ENCODE measurements around the gene CTXN2. TPM values are rescaled to one million over a fixed set of nuclear protein-coding genes. Genes with fewer than 3 reads are reported as not detected.

The CTXN2 gene
- total and polyA plus RNA-seq, 2 of the 13 experiments (the other 11 are each of a cell fraction or from before 2014, with no cell fraction given) = not detected

DNA sequence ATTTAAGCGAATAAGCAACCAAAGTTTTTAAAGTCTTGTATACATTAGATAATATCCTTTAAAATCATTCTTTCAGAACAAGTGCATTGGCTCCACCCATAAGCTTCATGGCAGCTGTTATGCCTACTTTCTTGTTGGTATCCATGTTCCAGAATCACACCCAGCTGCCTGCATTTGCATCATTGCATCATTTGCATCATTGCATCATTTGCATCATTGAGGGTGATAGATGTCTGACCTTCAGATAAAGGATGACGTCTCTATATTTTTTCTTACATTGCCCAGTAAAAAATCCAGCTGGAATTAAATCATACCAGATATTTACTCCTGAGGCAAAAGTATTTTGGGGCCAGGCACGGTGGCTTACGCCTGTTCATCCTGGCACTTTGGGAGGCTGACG lies 56.9 kb downstream of the CTXN2 start:
- no peaks in the 10 kb centered on the region for H3K9me3 ChIP-seq (ENCODE audit: low read length)
- H2AFZ ChIP-seq (ENCODE audit: low read length) = no peak overlapping the region
- FAIRE-seq = no peak
- no peak for DNase-seq (ENCODE audit: low spot score)
- in situ Hi-C loops (cut with HindIII; ENCODE audit: extremely low pct_ligation_motif_present, low pct_unique_long_range_greater_than_20kb) = no loop called here
- no peaks in the 10 kb centered on the region for H3K4me1 ChIP-seq (ENCODE audit: insufficient read depth, low read length)
- 0 out of 5 replicates have a peak, but pooled peaks cover 0 to 1% of the 10 kb centered on the region in 2 experiments for H3K27me3 ChIP-seq (ENCODE audit: control insufficient read depth in 1 of 2, insufficient read depth in 2 of 2, low read length in 2 of 2)
- H3K9ac ChIP-seq (ENCODE audit: insufficient read depth, low read depth, low read length) = no peak overlapping the region
- H3K4me3 ChIP-seq (replicated peaks in 1 of 3; ENCODE audit: insufficient read depth in 1 of 3, low read depth in 2 of 3, low read length in 3 of 3) = no peak overlapping the region
- H3K79me2 ChIP-seq (ENCODE audit: insufficient read depth, low read length) = no peaks in the 10 kb centered on the region
- ChIA-PET CTCF (ENCODE audit: low intra/inter-chr PET ratio, low total read pairs) (no interaction called here), POLR2A (no interaction called here)
- H4K20me1 ChIP-seq (ENCODE audit: insufficient read depth, low read length) = no peaks in the 10 kb centered on the region
- BruUV-seq (replicated peaks) = no TSS peak
- H3K4me2 ChIP-seq (ENCODE audit: low read depth, low read length) = no peak overlapping the region
- intact Hi-C loops (cut with micrococcal nuclease; ENCODE audit: unreplicated experiment) = no loop called here
- WGBS (ENCODE audit: low lambda C conversion rate) = 27% methylated on average over 4 of the region's 5 CpGs
- no peak for ATAC-seq
- H3K36me3 ChIP-seq (replicated peaks in 1 of 2; ENCODE audit: control insufficient read depth in 1 of 2, insufficient read depth in 2 of 2, low read length in 2 of 2) = no peaks in the 10 kb centered on the region
- TF ChIP-seq, protein P1, sequence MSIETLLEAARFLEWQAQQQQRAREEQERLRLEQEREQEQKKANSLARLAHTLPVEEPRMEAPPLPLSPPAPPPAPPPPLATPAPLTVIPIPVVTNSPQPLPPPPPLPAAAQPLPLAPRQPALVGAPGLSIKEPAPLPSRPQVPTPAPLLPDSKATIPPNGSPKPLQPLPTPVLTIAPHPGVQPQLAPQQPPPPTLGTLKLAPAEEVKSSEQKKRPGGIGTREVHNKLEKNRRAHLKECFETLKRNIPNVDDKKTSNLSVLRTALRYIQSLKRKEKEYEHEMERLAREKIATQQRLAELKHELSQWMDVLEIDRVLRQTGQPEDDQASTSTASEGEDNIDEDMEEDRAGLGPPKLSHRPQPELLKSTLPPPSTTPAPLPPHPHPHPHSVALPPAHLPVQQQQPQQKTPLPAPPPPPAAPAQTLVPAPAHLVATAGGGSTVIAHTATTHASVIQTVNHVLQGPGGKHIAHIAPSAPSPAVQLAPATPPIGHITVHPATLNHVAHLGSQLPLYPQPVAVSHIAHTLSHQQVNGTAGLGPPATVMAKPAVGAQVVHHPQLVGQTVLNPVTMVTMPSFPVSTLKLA (IDR thresholded peaks at IDR 0.05) = no peak
- TF ChIP-seq KDM2A (CRISPR knock-in tag; IDR thresholded peaks at IDR 0.05; ENCODE audit: borderline replicate concordance, low read depth) = no peak
- peak; percentile 34; the same call in 1 of the 2 replicates for TF ChIP-seq ATF7 (IDR thresholded peaks at IDR 0.05)
- no peak for TF ChIP-seq ATF7 (CRISPR knock-in tag; IDR thresholded peaks at IDR 0.05)
- H3K27ac ChIP-seq (ENCODE audit: extremely low read length, insufficient read depth, low read length) = no peak overlapping the region

DNA sequence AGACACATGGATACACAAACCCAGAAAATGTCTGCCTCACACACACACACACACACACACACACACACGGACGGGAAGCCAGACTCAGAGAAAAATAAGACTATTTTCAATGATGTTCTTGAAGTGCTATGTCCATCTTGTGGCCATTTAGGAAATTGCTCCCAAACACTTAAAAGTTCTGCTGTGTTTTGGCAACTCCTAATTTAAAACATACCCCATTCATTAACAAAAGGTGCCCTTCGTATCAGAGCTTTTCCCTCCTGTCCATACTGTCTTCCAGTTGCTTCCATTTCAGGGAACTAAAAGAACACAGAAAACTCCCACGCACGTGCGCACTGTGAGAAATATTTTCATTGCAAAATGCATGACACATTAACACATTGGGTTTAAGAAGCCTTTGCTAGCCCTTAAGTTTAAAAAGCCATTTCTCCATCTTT lies 59.2 kb downstream of the CTXN2 start:
- BruUV-seq (replicated peaks) = no TSS peak
- no peak overlapping the region for H2AFZ ChIP-seq (ENCODE audit: low read length)
- ChIA-PET CTCF (ENCODE audit: low intra/inter-chr PET ratio, low total read pairs) (interaction anchor here (0.7 to 1.0 kb wide), 3 partner anchors 137 to 1055 kb away, joined by 3 to 5 read pairs (median 4); no protein-coding TSS in a partner anchor), POLR2A (no interaction called here)
- H3K4me3 ChIP-seq (replicated peaks in 1 of 3; ENCODE audit: insufficient read depth in 1 of 3, low read depth in 2 of 3, low read length in 3 of 3) = no peak overlapping the region
- no peaks in the 10 kb centered on the region for H4K20me1 ChIP-seq (ENCODE audit: insufficient read depth, low read length)
- FAIRE-seq (peak; percentile 78), DNase-seq (ENCODE audit: low spot score) (peak; percentile 25), ATAC-seq (peak; percentile 40; the same call in 1 of the 3 replicates)
- in situ Hi-C loops (cut with HindIII; ENCODE audit: extremely low pct_ligation_motif_present, low pct_unique_long_range_greater_than_20kb) (no loop called here), intact Hi-C loops (cut with micrococcal nuclease; ENCODE audit: unreplicated experiment) (loop anchor here (1.0 to 10.0 kb wide), 2 partner anchors 138 to 1946 kb away; no protein-coding TSS in a partner anchor)
- H3K9me3 ChIP-seq (ENCODE audit: low read length) = no peaks in the 10 kb centered on the region
- H3K4me2 ChIP-seq (ENCODE audit: low read depth, low read length) = no peak overlapping the region
- no peaks in the 10 kb centered on the region for H3K36me3 ChIP-seq (replicated peaks in 1 of 2; ENCODE audit: control insufficient read depth in 1 of 2, insufficient read depth in 2 of 2, low read length in 2 of 2)
- no peak overlapping the region for H3K27ac ChIP-seq (ENCODE audit: extremely low read length, insufficient read depth, low read length)
- no peaks in the 10 kb centered on the region for H3K4me1 ChIP-seq (ENCODE audit: insufficient read depth, low read length)
- no peaks in the 10 kb centered on the region for H3K79me2 ChIP-seq (ENCODE audit: insufficient read depth, low read length)
- WGBS (ENCODE audit: low lambda C conversion rate) = 33% methylated on average over 6 of the region's 6 CpGs
- 0 out of 5 replicates have a peak, but pooled peaks cover 0 to 1% of the 10 kb centered on the region in 2 experiments for H3K27me3 ChIP-seq (ENCODE audit: control insufficient read depth in 1 of 2, insufficient read depth in 2 of 2, low read length in 2 of 2)
- peak; percentile 51 for TF ChIP-seq STAG1 (CRISPR knock-in tag; IDR thresholded peaks at IDR 0.05)
- no peak for TF ChIP-seq MAF1 (CRISPR knock-in tag; IDR thresholded peaks at IDR 0.05; ENCODE audit: borderline replicate concordance)
- TF ChIP-seq SMC3 (IDR thresholded peaks at IDR 0.05; ENCODE audit: low read length) = peak; percentile 56; the same call in 1 of the 2 replicates
- TF ChIP-seq, protein P2, sequence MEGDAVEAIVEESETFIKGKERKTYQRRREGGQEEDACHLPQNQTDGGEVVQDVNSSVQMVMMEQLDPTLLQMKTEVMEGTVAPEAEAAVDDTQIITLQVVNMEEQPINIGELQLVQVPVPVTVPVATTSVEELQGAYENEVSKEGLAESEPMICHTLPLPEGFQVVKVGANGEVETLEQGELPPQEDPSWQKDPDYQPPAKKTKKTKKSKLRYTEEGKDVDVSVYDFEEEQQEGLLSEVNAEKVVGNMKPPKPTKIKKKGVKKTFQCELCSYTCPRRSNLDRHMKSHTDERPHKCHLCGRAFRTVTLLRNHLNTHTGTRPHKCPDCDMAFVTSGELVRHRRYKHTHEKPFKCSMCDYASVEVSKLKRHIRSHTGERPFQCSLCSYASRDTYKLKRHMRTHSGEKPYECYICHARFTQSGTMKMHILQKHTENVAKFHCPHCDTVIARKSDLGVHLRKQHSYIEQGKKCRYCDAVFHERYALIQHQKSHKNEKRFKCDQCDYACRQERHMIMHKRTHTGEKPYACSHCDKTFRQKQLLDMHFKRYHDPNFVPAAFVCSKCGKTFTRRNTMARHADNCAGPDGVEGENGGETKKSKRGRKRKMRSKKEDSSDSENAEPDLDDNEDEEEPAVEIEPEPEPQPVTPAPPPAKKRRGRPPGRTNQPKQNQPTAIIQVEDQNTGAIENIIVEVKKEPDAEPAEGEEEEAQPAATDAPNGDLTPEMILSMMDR (CRISPR knock-in tag; IDR thresholded peaks at IDR 0.05) = peak; percentile 51
- TF ChIP-seq ZNF547 (CRISPR knock-in tag; IDR thresholded peaks at IDR 0.05) = no peak
- no peak overlapping the region for H3K9ac ChIP-seq (ENCODE audit: insufficient read depth, low read depth, low read length)

Data from HepG2 (cell line).